SK-N-SH treated with all-trans-retinoic acid at 6 μM for 48 hours (cell line): ENCODE data around the gene LCN2.

Experiments
- ATAC-seq: fragments of 200-7000 bp; cut with Tn5 transposase; 3 replicates; pipeline ENCODE4 v1.9.1; 2020; ENCODE audit warnings: mild to moderate bottlenecking, moderate library complexity
- ARNTL ChIP-seq: fragments of 450-650 bp; formaldehyde crosslinking; IDR thresholded peaks from 2 replicates; pipeline ENCODE4 v1.5.0; 2020; ENCODE audit warnings: low read depth, mild to moderate bottlenecking, moderate library complexity, borderline replicate concordance
- CSDC2 ChIP-seq: fragments of 250-450 bp; sonication (Bioruptor Pico); IDR thresholded peaks from 2 replicates; pipeline ENCODE4 v1.5.0; 2020; ENCODE audit warnings: mild to moderate bottlenecking, moderate library complexity
- ESRRG ChIP-seq: fragments of 250-450 bp; sonication (Bioruptor Pico); IDR thresholded peaks from 2 replicates; pipeline ENCODE4 v1.6.1; 2021; ENCODE audit warnings: mild to moderate bottlenecking
- GLIS3 ChIP-seq: fragments of 250-450 bp; sonication (Bioruptor Pico); IDR thresholded peaks from 2 replicates; pipeline ENCODE4 v1.5.0; 2020; ENCODE audit warnings: mild to moderate bottlenecking, moderate library complexity
- ISL1 ChIP-seq: fragments of 250-450 bp; sonication (Bioruptor Pico); IDR thresholded peaks from 2 replicates; pipeline ENCODE4 v2.1.2; 2022; ENCODE audit warnings: mild to moderate bottlenecking, moderate library complexity
- OSR1 ChIP-seq: fragments of 250-450 bp; sonication (Bioruptor Pico); IDR thresholded peaks from 2 replicates; pipeline ENCODE4 v1.8.0; 2022; ENCODE audit warnings: moderate library complexity, mild to moderate bottlenecking, inconsistent platforms
- PPARA ChIP-seq: fragments of 250-450 bp; sonication (Bioruptor Pico); IDR thresholded peaks from 2 replicates; pipeline ENCODE4 v1.5.0; 2020; ENCODE audit warnings: mild to moderate bottlenecking, borderline replicate concordance
- RARB ChIP-seq: fragments of 250-450 bp; sonication (Bioruptor Pico); IDR thresholded peaks from 2 replicates; pipeline ENCODE4 v1.8.0; 2021; ENCODE audit warnings: mild to moderate bottlenecking, moderate library complexity
- SNAI2 ChIP-seq: fragments of 250-450 bp; sonication (Bioruptor Pico); IDR thresholded peaks from 2 replicates; pipeline ENCODE4 v1.5.0; 2020; ENCODE audit warnings: mild to moderate bottlenecking, moderate library complexity
- TOX ChIP-seq: fragments of 250-450 bp; sonication (Bioruptor Pico); IDR thresholded peaks from 2 replicates; pipeline ENCODE4 v1.8.0; 2021; ENCODE audit warnings: mild to moderate bottlenecking, moderate library complexity, borderline replicate concordance
- ZC3H10 ChIP-seq: fragments of 250-450 bp; sonication (Bioruptor Pico); IDR thresholded peaks from 2 replicates; pipeline ENCODE4 v1.5.1; 2021; ENCODE audit warnings: mild to moderate bottlenecking, moderate library complexity
- ZFP3 ChIP-seq: fragments of 250-450 bp; sonication (Bioruptor Pico); IDR thresholded peaks from 2 replicates; pipeline ENCODE4 v1.5.0; 2020; ENCODE audit warnings: mild to moderate bottlenecking, moderate library complexity
- ZNF70 ChIP-seq: fragments of 450-650 bp; formaldehyde crosslinking; IDR thresholded peaks from 2 replicates; pipeline ENCODE4 v1.5.0; 2020; ENCODE audit warnings: mild to moderate bottlenecking, moderate library complexity
- ZNF8 ChIP-seq: fragments of 450-650 bp; formaldehyde crosslinking; IDR thresholded peaks from 2 replicates; pipeline ENCODE4 v1.5.0; 2020; ENCODE audit warnings: mild to moderate bottlenecking, moderate library complexity
- TF ChIP-seq, protein P1 (sequence below): fragments of 250-450 bp; sonication (Bioruptor Pico); IDR thresholded peaks from 2 replicates; pipeline ENCODE4 v1.5.0; 2020; ENCODE audit warnings: mild to moderate bottlenecking, moderate library complexity
- TF ChIP-seq, protein P2 (sequence below): fragments of 250-450 bp; sonication (Bioruptor Pico); IDR thresholded peaks from 2 replicates; pipeline ENCODE4 v1.8.0; 2021; ENCODE audit warnings: low read depth, mild to moderate bottlenecking, moderate library complexity, borderline replicate concordance
- TF ChIP-seq, protein P3 (sequence below): fragments of 250-450 bp; sonication (Bioruptor Pico); IDR thresholded peaks from 2 replicates; pipeline ENCODE4 v1.8.0; 2020; ENCODE audit warnings: mild to moderate bottlenecking, moderate library complexity, borderline replicate concordance
- TF ChIP-seq, protein P4 (sequence below): fragments of 250-450 bp; sonication (Bioruptor Pico); IDR thresholded peaks from 2 replicates; pipeline ENCODE4 v1.5.1; 2020; ENCODE audit warnings: low read depth, mild to moderate bottlenecking, moderate library complexity

LCN2 gene

DNA sequence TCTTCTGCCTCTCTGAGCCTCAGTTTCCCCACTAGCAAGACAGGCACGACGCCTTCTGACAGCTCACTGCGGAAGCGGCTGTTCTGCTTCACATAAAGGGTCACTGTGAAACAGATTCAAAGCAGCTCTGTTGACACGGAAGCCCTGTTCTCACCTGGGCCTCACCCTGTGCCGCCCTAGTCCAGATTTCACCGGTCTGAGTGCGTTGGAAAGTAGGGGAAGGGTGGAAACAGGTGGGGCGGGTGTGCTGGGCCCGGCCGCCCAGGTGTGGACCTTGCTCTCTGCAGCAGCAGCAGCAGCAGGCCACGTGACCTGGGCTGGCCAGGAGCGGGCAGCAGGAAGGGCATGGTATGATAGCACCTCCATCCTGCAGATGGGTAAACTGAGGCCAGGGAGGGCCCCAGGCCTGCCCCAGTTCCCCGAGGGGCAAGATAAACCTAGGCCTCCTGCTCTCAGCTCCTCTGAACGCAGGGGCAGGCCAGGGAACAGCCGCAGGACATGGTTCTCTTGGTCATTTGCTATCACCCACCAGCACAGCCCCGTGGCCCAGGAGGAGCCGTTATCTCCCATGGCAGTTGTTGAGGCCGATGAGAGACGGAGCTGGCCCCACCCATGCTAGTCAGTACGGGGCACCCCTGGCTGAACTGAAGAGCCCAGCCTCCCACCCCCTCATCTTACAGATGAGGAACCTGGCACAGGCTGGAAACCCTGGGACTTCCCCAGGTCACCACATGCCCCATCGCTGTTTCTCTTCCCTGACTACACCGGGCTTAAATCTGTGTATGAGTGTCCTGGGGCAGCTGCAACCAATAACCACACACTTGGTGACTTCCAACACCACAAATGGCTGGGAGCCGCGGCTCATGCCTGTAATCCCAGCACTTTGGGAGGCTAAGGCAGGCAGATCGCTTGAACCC lies 33.8 kb upstream of the LCN2 start:
- no peak for ATAC-seq
- TF ChIP-seq, protein P1, sequence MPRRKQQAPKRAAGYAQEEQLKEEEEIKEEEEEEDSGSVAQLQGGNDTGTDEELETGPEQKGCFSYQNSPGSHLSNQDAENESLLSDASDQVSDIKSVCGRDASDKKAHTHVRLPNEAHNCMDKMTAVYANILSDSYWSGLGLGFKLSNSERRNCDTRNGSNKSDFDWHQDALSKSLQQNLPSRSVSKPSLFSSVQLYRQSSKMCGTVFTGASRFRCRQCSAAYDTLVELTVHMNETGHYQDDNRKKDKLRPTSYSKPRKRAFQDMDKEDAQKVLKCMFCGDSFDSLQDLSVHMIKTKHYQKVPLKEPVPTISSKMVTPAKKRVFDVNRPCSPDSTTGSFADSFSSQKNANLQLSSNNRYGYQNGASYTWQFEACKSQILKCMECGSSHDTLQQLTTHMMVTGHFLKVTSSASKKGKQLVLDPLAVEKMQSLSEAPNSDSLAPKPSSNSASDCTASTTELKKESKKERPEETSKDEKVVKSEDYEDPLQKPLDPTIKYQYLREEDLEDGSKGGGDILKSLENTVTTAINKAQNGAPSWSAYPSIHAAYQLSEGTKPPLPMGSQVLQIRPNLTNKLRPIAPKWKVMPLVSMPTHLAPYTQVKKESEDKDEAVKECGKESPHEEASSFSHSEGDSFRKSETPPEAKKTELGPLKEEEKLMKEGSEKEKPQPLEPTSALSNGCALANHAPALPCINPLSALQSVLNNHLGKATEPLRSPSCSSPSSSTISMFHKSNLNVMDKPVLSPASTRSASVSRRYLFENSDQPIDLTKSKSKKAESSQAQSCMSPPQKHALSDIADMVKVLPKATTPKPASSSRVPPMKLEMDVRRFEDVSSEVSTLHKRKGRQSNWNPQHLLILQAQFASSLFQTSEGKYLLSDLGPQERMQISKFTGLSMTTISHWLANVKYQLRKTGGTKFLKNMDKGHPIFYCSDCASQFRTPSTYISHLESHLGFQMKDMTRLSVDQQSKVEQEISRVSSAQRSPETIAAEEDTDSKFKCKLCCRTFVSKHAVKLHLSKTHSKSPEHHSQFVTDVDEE (CRISPR knock-in tag), result no peak
- no peak for TF ChIP-seq ISL1
- no peak for TF ChIP-seq TOX
- TF ChIP-seq, protein P2, sequence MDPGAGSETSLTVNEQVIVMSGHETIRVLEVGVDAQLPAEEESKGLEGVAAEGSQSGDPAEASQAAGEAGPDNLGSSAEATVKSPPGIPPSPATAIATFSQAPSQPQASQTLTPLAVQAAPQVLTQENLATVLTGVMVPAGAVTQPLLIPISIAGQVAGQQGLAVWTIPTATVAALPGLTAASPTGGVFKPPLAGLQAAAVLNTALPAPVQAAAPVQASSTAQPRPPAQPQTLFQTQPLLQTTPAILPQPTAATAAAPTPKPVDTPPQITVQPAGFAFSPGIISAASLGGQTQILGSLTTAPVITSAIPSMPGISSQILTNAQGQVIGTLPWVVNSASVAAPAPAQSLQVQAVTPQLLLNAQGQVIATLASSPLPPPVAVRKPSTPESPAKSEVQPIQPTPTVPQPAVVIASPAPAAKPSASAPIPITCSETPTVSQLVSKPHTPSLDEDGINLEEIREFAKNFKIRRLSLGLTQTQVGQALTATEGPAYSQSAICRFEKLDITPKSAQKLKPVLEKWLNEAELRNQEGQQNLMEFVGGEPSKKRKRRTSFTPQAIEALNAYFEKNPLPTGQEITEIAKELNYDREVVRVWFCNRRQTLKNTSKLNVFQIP (CRISPR knock-in tag), result no peak
- TF ChIP-seq, protein P3, sequence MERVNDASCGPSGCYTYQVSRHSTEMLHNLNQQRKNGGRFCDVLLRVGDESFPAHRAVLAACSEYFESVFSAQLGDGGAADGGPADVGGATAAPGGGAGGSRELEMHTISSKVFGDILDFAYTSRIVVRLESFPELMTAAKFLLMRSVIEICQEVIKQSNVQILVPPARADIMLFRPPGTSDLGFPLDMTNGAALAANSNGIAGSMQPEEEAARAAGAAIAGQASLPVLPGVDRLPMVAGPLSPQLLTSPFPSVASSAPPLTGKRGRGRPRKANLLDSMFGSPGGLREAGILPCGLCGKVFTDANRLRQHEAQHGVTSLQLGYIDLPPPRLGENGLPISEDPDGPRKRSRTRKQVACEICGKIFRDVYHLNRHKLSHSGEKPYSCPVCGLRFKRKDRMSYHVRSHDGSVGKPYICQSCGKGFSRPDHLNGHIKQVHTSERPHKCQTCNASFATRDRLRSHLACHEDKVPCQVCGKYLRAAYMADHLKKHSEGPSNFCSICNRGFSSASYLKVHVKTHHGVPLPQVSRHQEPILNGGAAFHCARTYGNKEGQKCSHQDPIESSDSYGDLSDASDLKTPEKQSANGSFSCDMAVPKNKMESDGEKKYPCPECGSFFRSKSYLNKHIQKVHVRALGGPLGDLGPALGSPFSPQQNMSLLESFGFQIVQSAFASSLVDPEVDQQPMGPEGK (CRISPR knock-in tag), result no peak
- TF ChIP-seq RARB (CRISPR knock-in tag), result no peak
- no peak for TF ChIP-seq CSDC2 (CRISPR knock-in tag)
- no peak for TF ChIP-seq OSR1 (CRISPR knock-in tag)
- no peak for TF ChIP-seq SNAI2
- TF ChIP-seq ZC3H10 (CRISPR knock-in tag), result no peak

DNA sequence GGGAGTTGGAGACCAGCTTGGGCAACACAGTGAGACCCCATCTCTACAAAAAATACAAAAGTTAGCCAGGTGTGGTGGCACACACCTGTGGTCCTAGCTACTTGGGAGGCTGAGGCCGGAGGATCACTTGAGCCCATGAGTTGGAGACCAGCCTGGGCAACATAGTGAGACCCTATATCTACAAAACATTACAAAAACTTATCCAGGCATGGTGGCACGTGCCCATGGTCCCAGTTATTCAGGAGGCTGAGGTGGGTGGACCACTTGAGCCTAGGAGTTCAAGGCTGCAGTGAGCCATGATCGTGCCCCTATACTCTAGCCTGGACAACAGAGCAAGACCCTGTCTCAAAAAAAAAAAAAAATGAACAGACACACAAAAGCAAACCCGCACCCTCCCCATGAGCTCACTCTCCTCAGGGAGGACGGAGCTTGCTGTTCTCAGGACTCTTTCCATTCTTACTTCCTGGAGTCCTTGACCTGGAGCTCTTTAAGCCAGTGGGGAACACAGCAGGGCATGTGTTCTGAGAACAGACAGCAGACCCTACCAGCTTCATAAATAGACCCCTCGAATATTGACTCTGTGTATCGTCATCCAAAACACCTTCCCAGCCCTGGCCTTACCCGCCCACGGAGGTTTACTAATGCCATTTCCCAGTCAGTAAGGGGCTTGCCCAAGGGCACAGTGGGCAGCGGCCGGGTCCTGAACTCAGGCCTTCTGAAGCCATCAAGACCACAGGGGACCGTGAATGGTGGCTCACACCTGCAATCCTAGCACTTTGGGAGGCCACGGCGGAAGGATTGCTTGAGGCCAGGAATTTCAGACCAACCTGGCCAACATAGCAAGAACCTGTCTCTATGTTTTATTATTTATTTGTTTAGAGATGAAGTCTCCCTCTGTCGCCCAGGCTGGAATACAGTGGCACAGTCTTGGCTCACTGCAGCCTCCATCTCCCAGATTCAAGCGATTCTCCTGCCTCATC lies 32.9 kb upstream of the LCN2 start:
- ATAC-seq, result no peak
- TF ChIP-seq SNAI2, result no peak
- no peak for TF ChIP-seq ARNTL (CRISPR knock-in tag)
- TF ChIP-seq ISL1, result no peak
- TF ChIP-seq ZNF8 (CRISPR knock-in tag), result no peak
- TF ChIP-seq, protein P2 (CRISPR knock-in tag), result no peak
- no peak for TF ChIP-seq ZNF70 (CRISPR knock-in tag)
- TF ChIP-seq, protein P4, sequence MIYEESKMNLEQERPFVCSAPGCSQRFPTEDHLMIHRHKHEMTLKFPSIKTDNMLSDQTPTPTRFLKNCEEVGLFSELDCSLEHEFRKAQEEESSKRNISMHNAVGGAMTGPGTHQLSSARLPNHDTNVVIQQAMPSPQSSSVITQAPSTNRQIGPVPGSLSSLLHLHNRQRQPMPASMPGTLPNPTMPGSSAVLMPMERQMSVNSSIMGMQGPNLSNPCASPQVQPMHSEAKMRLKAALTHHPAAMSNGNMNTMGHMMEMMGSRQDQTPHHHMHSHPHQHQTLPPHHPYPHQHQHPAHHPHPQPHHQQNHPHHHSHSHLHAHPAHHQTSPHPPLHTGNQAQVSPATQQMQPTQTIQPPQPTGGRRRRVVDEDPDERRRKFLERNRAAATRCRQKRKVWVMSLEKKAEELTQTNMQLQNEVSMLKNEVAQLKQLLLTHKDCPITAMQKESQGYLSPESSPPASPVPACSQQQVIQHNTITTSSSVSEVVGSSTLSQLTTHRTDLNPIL (CRISPR knock-in tag), result no peak
- no peak for TF ChIP-seq ZC3H10 (CRISPR knock-in tag)
- TF ChIP-seq PPARA (CRISPR knock-in tag), result no peak
- no peak for TF ChIP-seq CSDC2 (CRISPR knock-in tag)
- TF ChIP-seq, protein P3 (CRISPR knock-in tag), result no peak
- no peak for TF ChIP-seq ESRRG (CRISPR knock-in tag)
- TF ChIP-seq RARB (CRISPR knock-in tag), result no peak
- no peak for TF ChIP-seq TOX
- no peak for TF ChIP-seq ZFP3 (CRISPR knock-in tag)
- no peak for TF ChIP-seq GLIS3 (CRISPR knock-in tag)
- TF ChIP-seq, protein P1 (CRISPR knock-in tag), result no peak
